Dendritic cell treated with granulocyte-macrophage colony-stimulating factor and Interleukin-4, amounts not matched to agents 40 ng/mL and 50 ng/mL, for 4 days (primary cell): ENCODE data around the gene MSI2.
"Not testable (repeated sequence)": the region's sequence is repeated elsewhere in the genome, so short reads cannot be mapped to it uniquely, and the experiment has no call there.

Experiments used
- H3K27ac Mint-ChIP-seq: one replicate; pipeline ENCODE4 v1.8.0; 2022; ENCODE audit warnings: mild to moderate bottlenecking, mixed read lengths
- H3K27me3 Mint-ChIP-seq: one replicate; pipeline ENCODE4 v1.8.0; 2022; ENCODE audit warnings: mild to moderate bottlenecking, mixed read lengths
- H3K36me3 Mint-ChIP-seq: one replicate; pipeline ENCODE4 v1.8.0; 2022; ENCODE audit warnings: low read depth, mixed read lengths
- H3K4me1 Mint-ChIP-seq: one replicate; pipeline ENCODE4 v1.8.0; 2022; ENCODE audit warnings: low read depth, mixed read lengths
- H3K4me3 Mint-ChIP-seq: one replicate; pipeline ENCODE4 v1.8.0; 2022; ENCODE audit warnings: mild to moderate bottlenecking, moderate library complexity, mixed read lengths
- H3K9me3 Mint-ChIP-seq: one replicate; pipeline ENCODE4 v1.8.0; 2022; ENCODE audit warnings: mixed read lengths
- intact Hi-C: fragments of 100-400 bp; cut with micrococcal nuclease; formaldehyde crosslinking; loops from one replicate; pipeline ENCODE4 v1.15.0; 2022

The MSI2 gene

DNA sequence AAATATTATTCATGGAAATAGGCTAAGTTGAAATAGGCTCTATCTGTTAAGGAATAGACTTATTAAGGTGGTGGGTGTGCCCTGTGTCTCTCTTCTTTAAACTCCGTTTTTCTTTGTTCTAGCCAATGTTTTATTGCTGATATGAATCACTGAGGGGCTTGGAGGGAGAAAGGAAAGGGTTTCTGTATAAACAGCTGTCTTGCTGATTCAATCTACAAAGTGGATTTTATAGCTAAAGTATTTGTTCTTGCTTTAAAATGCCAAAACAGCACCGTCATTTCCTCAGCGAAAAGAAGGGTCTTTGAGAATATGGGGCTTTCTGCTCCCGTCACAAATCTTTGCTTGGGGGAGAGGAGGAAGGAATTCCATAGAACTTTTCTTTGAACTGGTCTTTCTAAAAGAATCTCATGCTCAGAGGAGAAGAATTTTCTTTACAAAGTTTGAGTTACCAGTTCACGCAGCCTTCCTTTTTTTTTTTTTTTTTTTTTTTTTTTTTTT, 39.3 kb downstream of the MSI2 start:
- intact Hi-C loops: no loop called here
- Mint-ChIP-seq H3K4me3 (no peak overlapping the region), H3K27ac (no peak overlapping the region), H3K9me3 (peaks cover 6% of the 10 kb centered on the region), H3K27me3 (no peaks in the 10 kb centered on the region), H3K4me1 (peaks cover 7% of the 10 kb centered on the region), H3K36me3 (peaks cover 12% of the 10 kb centered on the region)

DNA sequence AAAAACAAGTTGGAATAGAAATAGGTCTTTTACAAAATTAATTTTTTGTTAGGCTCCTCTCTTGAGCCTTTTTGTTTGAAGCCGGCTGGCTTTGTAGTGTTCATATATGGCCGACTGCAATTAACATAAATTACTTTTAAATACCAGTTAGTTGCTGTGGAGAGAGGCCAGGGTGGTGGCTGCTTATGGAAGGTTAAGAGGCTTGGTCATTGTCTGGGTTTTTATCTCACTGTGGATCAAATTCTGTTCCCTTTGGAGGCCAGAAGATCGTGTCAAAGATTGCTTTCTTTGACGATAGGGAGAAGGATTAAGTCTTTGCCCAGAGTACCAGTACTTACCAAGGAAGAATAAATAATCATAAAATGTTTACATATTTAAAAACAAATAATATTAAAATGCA, 39.9 kb downstream of the MSI2 start:
- Mint-ChIP-seq H3K27ac (no peak overlapping the region), H3K9me3 (peaks cover 6% of the 10 kb centered on the region), H3K4me1 (peaks cover 7% of the 10 kb centered on the region), H3K4me3 (no peak overlapping the region), H3K36me3 (peaks cover 14% of the 10 kb centered on the region), H3K27me3 (no peaks in the 10 kb centered on the region)
- intact Hi-C loops: no loop called here

DNA sequence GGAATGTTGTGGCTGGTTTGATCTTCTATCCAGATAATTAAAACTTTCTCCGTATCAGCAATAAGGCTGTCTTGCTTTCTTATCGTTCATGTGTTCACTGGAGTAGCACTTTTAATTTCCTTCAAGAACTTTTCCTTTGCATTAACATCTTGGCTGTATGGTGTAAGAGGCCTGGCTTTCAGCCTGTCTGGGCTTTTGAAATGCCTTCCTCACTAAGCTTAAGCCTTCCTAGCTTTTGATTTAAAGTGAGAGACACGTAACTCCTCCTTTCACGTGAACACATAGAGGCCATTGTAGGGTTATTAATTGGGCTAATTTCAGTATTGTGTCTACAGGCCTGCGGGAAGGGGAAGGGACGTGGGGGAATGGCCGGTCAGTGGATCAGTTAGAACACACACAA, 42.9 kb downstream of the MSI2 start:
- Mint-ChIP-seq H3K4me1 (peaks cover 7% of the 10 kb centered on the region), H3K4me3 (no peak overlapping the region), H3K27me3 (no peaks in the 10 kb centered on the region), H3K9me3 (peaks cover 6% of the 10 kb centered on the region), H3K27ac (no peak overlapping the region), H3K36me3 (peaks cover 14% of the 10 kb centered on the region)
- intact Hi-C loops: no loop called here

DNA sequence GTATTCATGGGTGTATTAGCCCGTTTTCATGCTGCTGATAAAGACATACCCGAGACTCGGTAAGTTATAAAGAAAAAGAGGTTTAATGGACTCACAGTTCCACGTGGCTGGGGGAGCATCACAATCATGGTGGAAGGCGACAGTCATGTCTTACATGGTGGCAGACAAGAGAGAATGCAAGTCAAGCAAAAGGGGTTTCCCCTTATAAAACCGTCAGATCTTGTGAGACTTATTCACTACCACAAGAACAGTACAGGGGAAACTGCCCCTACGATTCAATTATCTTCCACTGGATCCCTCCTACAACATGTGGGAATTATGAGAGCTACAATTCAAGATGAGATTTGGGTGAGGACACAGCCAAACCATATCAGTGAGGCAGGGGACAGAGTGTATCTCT, 44.3 kb downstream of the MSI2 start:
- H3K4me3 Mint-ChIP-seq, H3K27ac Mint-ChIP-seq, H3K27me3 Mint-ChIP-seq, H3K4me1 Mint-ChIP-seq, H3K9me3 Mint-ChIP-seq, intact Hi-C loops: not testable (repeated sequence)
- H3K36me3 Mint-ChIP-seq: peaks cover 14% of the 10 kb centered on the region

DNA sequence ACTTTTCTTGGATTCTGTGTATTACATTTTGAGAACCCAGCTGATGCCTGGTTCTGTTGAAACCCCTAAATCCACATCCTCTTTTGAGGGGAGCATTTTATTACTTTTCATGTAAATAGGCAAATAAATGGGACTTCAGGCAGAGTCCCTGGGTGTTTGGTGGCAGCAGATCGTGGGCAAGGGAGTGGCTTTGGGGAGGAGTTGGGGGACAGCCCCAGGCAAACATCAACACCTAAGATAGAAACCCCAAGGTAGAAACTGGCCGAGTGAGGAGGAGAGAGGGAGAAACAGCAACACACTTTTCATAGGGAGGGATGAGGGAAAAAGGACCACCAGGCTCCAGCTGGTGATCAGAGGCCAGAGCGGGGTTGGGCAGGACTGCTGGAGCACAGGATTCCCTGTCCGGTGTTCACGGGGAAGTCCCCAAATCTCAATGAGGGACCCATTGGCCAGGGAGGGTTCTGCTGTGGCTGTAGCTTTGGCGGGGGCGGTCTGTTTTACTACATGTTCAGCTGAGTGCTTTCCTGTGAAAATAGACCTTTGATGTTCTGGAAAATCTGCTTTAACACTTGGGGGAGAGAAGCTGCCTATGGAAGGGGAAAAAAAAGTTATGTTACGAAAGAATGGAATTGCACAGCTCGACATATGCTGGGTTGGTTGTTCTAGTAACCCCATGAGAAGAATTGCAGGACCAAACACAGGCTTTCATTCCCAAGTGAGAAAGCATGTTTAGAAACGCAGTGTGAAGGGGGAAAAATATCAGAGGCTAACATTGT, 46.6 kb downstream of the MSI2 start:
- Mint-ChIP-seq H3K27ac (no peak overlapping the region), H3K27me3 (no peaks in the 10 kb centered on the region), H3K36me3 (peaks cover 9% of the 10 kb centered on the region), H3K9me3 (peaks cover 4% of the 10 kb centered on the region), H3K4me3 (no peak overlapping the region), H3K4me1 (no peaks in the 10 kb centered on the region)
- intact Hi-C loops: no loop called here

DNA sequence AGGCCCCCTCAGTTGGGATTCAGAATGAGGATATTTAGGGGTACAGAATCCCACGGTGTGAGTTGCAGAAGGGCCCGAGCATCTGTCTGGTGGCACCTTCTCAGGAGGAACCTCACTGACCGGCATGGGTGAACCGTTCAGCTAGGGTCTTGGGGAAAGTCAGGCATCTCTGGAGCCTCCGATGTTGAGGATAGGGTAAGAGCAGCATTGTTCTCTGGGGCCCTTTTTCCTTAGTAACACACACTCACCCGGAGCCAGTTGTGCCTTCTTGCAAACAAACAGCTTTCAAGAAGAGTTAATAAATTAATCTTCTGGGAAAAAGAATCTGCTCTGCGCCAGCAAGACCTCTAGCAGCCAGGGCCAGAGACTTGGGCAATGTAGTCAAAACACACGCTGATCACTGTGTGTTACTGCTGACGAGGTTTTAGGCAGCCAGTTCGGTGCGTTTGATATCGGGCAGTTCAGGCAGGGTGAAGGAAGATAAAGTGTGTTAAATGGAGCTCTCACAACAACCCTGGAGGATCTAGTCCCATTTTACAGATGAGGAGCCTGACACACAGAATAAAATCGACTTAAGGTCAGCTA, 48.9 kb downstream of the MSI2 start:
- Mint-ChIP-seq H3K4me1 (no peaks in the 10 kb centered on the region), H3K27ac (no peak overlapping the region), H3K4me3 (no peak overlapping the region)

DNA sequence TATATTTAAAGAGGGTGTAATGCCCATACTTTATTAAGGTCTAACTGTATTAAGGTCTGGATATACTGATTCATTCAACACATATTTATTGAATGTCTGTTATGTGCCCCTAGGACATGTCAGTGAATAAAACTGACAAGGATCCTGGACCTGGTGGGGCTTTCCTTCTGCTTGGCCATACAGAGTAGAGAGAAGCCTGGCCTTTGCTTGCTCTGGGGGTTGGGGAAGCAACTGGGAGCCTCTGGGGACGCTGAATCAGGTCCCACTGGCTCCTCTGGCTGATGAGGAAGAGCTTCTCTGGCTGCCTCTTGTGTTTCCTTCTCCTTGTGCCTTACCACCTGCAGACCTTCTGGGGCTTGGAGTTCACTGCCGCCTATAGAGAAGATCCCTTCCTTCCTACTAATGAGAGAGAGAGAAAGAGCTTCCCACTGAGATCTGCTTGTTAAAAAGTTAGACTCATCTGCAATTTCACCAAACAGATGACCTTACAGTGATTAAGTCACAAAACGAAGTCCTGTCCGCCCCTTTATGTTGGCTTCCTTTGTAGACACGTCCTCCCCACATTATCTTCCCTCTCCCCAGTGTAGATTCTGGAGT, 49.7 kb downstream of the MSI2 start:
- no peak overlapping the region for H3K4me3 Mint-ChIP-seq
- intact Hi-C loops: no loop called here
- H3K27ac Mint-ChIP-seq: no peak overlapping the region
- H3K9me3 Mint-ChIP-seq: no peaks in the 10 kb centered on the region
- H3K4me1 Mint-ChIP-seq: no peaks in the 10 kb centered on the region
- no peaks in the 10 kb centered on the region for H3K36me3 Mint-ChIP-seq
- no peaks in the 10 kb centered on the region for H3K27me3 Mint-ChIP-seq

More for the DNA sequence above, 48.9 kb downstream of the MSI2 start:
- Mint-ChIP-seq H3K9me3 (no peaks in the 10 kb centered on the region), H3K36me3 (peaks cover 4% of the 10 kb centered on the region), H3K27me3 (no peaks in the 10 kb centered on the region)
- intact Hi-C loops: no loop called here

DNA sequence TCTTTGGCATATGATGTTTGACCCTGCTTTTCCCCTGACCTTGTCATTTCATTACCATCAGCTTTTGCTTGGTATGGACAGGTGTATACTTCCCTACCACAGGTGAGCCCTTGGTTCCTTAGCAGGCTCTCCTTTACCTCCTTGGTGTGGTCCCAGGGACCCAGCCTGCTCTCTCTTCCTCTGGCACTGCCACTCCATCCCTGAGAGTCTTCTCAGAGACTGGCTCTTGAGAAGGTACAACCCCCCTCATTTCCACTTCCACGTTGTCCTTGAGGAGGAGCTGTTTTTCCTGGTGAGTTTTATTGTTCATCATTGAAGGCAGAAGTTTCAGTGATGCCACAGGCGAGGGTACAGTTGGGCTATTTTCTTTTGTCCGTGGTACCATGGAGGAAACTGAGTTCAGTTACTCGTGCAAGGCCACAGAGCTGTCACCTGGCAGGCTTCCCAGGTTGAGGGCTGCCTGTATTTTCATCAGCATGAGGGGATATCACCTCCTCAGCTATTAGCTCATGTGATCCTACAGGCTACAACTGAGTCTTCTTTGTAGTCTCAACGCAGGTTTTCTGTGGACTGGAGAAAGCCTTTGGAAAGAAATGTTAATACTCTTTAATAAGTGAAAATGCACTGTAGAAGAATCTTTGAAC, 52.3 kb downstream of the MSI2 start:
- Mint-ChIP-seq H3K4me1 (peaks cover 9% of the 10 kb centered on the region), H3K36me3 (no peaks in the 10 kb centered on the region), H3K4me3 (no peak overlapping the region), H3K27ac (no peak overlapping the region), H3K27me3 (no peaks in the 10 kb centered on the region), H3K9me3 (no peaks in the 10 kb centered on the region)
- intact Hi-C loops: no loop called here

DNA sequence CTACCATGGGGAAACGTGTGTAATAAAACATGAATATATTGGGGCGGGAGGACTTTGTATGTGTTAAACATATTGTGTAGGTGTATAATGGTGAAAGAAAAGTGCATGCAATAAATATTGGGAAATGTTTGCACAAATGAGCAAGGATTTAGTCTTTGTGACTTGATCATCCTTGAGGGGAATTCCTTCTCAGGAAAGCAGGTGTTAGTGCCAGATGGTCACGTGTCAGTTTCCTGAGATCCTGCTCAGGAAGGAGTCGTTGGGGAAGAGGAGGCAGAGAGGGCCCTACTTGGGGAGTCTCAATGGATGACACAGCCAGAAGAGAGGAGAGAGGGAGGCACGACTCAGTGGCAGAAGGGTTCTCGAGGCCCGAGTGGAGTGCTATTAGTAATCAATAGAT, 53.2 kb downstream of the MSI2 start:
- Mint-ChIP-seq H3K27ac (no peak overlapping the region), H3K27me3 (no peaks in the 10 kb centered on the region), H3K4me1 (peaks cover 9% of the 10 kb centered on the region), H3K4me3 (no peak overlapping the region), H3K9me3 (no peaks in the 10 kb centered on the region), H3K36me3 (no peaks in the 10 kb centered on the region)
- intact Hi-C loops: no loop called here

DNA sequence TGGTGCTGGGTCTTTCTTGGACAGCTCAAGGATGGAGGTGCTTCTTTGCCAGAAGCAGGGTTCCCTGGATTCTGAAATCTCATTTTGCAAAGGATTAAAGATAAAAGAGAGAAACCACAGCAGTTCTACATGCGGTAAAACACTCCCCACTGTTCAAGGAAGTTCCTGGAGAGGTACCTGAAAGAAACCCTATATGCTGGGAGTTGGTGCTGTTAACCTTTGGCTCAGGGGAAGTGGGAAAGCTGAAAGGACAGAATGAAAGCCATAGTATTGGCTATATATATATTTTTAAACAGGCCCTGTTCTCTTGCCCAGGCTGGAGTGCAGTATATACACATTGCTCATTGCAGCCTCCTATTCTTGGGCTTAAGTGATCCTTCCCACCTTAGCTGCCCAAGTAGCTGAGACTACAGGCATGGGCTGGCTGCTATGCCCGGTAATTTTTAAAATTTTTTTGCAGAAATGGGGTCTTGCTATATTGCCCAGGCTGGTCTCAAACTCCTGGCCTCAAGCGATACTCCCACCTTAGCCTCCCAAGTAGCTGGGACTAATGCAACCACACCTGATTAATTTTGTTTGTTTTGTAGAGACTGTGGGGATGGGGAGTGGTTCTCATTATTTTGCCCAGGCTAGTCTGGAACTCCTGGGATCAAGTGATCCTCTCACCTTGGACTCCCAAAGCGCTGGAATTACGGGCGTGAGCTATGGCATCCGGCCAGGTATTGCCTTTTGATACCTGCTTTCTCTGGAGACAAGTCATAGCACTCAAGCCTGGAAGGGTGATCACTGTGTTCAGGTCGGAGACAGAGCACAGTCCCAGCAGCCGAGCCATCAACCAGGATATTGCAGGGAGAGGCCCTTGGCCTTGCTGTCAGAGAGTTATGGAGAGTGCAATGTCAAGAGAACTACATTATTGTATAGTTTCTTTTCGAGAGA, 55.2 kb downstream of the MSI2 start:
- no peak overlapping the region for H3K4me3 Mint-ChIP-seq
- no peaks in the 10 kb centered on the region for H3K27me3 Mint-ChIP-seq
- intact Hi-C loops: no loop called here
- no peaks in the 10 kb centered on the region for H3K36me3 Mint-ChIP-seq
- H3K27ac Mint-ChIP-seq: no peak overlapping the region
- peaks cover 9% of the 10 kb centered on the region for H3K4me1 Mint-ChIP-seq
- no peaks in the 10 kb centered on the region for H3K9me3 Mint-ChIP-seq

DNA sequence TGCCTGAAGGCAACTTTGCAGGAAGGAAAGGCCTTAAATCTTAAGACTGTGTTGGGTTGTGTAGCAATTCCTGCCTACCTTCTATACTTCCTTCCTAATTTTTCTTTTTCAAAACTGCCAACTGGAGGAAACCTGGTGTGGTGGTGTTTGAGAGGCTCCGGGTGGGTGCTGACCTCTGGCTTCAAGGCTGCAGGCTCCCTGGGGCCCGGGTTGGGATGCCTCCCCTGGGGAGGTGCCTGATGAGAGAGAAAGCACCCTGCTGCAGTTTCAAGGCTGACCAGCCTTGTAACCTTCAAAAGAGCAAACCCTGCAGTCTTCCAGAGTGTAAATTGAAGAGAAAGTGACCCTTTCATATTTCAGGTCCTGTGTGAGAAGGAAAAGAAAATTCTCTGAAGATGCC, 55.9 kb downstream of the MSI2 start:
- H3K9me3 Mint-ChIP-seq: no peaks in the 10 kb centered on the region
- no peaks in the 10 kb centered on the region for H3K27me3 Mint-ChIP-seq
- no peak overlapping the region for H3K27ac Mint-ChIP-seq
- peaks cover 9% of the 10 kb centered on the region for H3K4me1 Mint-ChIP-seq
- intact Hi-C loops: no loop called here
- no peaks in the 10 kb centered on the region for H3K36me3 Mint-ChIP-seq
- no peak overlapping the region for H3K4me3 Mint-ChIP-seq

DNA sequence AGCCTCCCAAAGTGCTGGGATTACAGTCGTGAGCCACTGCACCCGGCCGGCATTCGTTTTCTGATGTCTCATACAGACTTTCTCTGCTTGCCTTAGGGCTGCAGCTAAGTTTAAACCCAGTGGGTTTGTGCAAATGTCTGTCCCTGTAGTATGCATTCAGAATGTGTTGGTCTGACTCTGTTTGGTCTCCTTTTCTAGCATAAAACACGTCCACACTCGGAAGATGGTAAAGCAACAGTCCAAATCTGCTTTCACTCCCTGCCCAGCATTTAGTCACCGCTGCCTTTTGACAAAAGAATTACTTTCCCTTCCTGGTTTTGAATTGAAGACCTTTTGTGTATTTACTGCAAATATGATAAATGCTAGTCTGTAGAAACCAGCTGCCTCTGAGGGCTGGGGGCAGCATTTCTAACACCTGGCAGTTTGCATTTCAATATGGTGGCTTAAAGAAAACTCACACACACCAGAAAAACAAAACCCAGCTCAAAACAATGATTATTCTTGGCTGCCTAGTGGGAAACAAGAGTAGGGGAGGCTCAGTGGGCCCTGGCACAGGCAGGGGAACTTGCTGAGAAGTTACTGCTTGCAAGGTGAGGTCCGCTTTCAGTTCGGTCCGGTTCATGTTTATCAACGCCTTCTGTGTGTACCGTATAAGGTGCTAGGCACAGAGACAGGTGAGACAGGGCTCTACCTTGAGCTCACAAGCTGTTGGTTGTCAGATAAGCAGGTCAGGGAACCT, 56.9 kb downstream of the MSI2 start:
- H3K36me3 Mint-ChIP-seq: no peaks in the 10 kb centered on the region
- intact Hi-C loops: no loop called here
- H3K27ac Mint-ChIP-seq: no peak overlapping the region
- H3K27me3 Mint-ChIP-seq: no peaks in the 10 kb centered on the region
- H3K4me3 Mint-ChIP-seq: no peak overlapping the region
- H3K9me3 Mint-ChIP-seq: no peaks in the 10 kb centered on the region
- H3K4me1 Mint-ChIP-seq: peaks cover 9% of the 10 kb centered on the region
